Hematopoietic multipotent progenitor cell (in vitro differentiated cells): ENCODE measurements around the gene SHROOM3. TPM values are rescaled to one million over a fixed set of nuclear protein-coding genes. Genes with fewer than 3 reads are reported as not detected.
A peak's percentile ranks its signal among the peaks of the same experiment; 100 is the strongest.
"Not testable (repeated sequence)": the region's sequence is repeated elsewhere in the genome, so short reads cannot be mapped to it uniquely, and the experiment has no call there.

ENCODE experiments used
- DNase-seq, 3 donors: peaks; one replicate each; pipeline ENCODE4 v3.0.0-alpha.2; 2011 to 2015; ENCODE audit warnings: low read depth in 2 of 3, low spot score in 2 of 3
- total RNA-seq: library from RNA; depleted of rRNA; stranded (reverse); fragments of >200 nt; gene quantifications from one replicate; pipeline ENCODE4 v1.2.3, GENCODE V29; 2012

SHROOM3 gene
- total RNA-seq, 1 donor: under 0.01 TPM

DNA sequence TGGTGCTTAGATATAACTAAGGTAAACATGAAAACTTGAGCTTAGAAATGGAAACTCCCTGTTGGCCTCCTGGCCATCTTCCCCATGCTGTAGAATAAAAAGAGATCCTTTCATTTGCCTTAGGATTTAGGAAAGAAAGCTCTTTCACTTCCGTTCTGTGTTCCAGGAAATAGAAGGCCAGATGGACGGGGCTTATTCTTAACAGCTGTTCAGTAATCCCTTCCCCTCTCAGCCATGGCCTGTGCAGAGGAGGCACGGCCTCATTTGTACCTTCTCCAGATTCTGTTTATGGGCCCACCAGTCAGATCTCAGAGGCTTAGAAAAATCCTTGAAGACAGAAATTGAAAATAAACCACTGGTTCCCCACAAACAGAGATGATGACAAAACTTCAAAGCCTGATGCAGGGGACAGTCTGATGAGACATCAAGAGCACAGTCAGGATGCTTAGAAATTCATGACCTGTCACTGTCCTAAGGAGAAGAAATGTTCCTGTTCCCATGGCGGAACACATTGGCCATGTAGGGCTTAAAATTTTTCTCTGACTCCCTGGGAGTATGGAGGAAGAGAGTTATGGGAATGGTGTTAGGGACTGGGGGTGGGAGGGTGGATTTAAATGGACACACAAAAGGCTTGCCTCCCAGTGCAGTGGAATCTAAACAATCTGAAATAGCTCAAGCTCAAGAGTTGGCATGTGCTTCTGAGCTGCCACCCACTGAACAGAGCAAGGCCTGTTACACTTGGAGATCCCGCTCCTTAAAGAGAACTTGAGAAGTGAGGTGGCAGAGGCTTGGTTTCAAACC, 274.1 kb downstream of the SHROOM3 start:
- no peak for DNase-seq

DNA sequence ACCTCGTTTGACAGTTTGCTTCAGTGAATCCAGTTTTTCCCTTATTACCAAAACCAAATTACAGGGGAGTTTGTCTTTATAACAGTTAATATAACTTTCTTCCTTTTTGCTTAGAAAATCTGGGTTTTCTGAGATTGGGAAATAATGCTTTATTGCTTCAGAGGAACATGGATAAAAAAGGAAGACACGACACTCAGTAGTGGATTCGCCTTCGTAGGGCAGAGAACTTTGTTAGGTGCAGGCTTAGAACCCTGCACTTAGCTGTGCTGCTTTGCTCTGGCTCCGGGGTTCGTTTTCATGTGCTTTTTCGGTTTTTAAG, 274.7 kb downstream of the SHROOM3 start:
- DNase-seq: no peak

DNA sequence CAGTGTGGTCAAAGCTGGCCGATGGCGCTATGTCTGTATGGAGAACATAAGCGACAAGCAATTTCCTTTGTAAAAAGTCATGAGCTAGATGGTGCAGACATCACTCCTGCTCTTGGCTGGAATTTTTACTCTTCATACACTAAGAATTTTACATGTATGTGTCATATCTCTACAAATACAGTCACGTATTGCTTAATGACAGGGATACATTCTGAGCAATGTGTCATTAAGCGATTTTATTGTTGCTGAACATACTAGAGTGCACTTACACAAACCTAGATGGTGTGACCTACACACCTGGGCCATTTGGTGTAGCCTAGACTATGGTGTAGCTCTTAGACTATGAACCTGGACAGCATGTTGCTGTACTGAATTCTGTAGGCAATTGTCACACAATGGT, 277.5 kb downstream of the SHROOM3 start:
- no peak for DNase-seq

DNA sequence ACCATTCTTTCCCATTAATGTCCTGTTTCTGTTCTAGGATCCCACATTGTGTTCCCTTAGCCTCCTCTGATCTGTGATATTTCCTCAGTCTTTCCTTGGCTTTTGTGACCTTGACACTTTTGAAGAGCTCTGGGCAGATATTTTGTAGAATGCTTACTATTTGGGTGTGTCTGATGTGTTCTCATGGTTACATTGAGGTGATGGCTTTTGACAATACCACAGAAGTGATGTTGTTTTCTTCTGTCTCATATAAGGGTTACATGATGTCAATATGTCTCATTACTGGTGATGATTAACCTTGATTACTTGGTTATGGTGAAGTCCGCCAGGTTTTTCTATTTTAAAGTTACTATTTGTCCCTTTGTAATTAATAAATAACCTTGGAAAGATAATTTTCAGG, 279.2 kb downstream of the SHROOM3 start:
- DNase-seq: no peak

DNA sequence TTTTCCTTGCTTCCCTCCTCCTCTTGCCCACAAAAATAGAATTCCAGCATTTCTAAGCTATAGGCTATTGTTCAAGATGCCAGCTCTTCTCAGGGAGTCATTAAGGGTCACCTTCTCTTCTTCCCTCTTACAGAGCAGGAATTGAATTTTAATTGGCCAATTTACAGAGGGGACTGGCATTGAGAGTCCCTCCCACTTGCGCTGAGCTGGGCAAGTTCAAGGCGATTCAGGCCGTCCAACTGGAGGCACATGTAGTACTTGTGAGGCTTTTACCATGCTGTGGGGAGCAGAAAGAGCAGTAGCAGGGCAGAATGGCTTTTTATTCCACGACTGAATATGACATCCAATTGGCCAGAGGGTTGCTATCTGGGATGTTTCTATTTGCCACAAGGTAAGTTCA, 281.0 kb downstream of the SHROOM3 start:
- DNase-seq: no peak

DNA sequence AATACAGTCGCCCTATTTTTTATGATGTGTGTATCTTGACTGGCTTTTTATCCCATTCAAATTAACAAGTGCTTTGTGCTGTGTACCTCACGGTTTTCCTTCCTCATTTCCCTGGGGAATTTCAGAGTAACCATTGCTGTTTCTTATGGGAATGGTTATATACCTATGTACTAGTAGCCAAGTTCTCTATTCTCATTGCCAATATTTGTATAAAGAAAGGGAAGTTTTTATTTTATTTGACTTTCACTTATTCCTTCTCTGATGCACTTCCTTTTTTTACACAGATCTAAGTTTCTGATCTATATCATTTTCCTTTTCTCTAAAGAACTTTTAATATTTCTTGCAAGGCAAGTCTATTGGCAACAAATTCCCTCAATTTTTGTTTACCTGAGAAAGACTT, 281.6 kb downstream of the SHROOM3 start:
- peak in 1 of 3 donors; percentile 24 for DNase-seq

DNA sequence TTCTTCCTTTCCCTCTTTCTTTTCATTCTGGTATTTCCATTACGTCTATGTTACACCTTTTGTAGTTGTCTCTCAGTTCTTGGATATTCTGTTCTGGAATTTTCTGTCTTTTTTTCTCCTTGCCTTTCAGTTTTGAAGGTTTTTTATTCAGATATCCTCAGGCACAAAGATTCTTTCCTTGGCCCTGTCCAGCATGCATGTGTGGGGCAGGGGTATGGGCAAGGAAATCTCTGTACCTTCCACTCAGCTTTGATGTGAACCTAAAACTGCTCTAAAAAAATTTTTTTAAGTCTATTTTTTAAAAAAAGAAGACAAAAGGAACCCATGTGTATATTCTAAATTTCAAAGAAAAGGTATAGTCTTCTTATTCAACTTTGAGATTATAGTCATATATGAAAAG, 282.4 kb downstream of the SHROOM3 start:
- no peak for DNase-seq

DNA sequence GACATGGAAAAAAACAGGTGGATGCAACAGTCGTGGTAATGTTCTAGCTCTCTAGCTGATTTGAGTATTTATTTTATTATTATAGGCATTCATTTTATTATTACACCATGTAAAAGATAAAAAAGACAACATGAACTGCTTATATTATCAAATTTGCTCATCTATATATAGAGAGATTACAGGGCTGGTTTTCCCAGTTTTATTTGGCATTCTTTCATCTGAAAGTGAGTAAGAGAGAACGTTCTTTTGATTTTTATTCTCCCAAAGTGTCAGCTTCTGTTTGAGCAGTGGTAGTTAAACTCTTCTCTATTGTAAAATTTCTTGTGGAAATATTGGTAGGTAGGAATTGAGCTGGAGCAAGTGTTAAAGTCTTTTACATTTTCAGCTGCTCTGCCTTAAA, 283.0 kb downstream of the SHROOM3 start:
- DNase-seq: no peak

DNA sequence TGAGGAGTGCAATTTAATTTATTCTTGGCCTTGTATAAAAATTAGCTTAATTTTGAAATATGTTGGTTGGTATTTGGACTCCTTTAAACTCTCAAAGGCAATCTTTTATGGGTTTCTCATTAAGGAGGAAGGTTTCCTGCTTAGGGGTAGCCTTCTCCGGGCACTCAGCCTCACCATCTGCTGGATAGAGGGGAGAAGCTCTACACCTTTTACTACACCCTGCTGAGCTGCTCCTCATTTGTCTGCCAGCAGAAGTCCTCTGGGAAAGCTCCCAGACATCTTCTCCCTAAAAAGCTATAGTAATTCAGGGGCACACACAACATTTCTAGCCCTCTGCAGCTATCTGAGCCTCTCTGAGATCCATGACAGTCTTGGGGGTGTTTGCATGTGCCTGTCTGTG, 283.8 kb downstream of the SHROOM3 start:
- no peak for DNase-seq

DNA sequence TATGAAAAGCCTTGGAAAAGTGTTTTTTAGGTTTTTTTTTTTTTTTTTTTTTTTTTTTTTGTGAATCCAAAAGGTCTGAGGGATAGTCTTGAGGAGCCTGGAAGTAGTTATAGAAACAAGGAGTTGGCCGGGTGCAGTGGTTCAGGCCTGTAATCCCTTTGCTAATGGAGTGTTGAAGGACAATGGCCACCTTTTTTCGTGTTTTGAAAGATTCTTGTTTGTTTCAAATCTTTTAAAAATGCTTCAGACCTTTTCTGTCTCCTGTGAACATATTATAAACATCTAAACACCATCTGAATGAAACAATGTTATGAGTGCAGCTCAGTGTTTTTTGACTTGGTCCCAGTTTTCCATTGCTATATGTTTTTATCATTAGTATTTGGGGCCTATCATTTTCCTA, 285.1 kb downstream of the SHROOM3 start:
- DNase-seq: no peak

DNA sequence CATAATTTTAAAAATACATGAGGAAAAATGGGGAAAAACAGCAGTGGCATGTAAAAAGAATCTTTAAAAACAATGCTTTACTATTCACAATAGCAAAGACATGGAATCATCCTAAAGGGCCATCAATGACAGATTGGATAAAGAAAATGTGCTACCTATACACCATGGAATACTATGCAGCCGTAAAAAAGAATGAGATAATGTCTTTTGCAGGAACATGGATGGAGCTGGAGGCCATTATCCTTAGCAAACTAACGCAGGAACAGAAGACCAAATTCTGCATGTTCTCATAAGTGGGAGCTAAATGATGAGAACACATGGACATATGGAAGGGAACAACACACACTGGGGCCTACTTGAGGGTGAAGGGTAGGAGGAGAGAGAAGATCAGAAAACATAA, 287.1 kb downstream of the SHROOM3 start:
- DNase-seq: not testable (repeated sequence)

DNA sequence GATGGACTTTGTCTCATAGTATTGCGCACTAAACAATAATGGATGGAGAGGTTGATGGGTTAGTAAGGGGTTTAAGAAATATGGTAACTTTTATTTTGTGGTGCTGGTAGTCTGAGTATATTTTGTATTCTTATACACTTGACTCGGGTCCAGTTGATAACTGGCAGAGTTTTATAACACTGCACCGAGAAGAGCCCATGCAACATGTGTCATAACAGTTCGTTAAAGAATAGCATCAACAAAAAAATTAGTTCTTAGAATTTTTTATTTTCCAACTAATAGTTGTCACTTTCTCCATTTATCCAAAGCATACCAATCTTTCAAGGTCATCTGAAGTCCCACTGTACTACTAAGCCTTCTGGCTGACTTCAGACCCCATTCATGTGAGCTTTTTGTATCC, 287.8 kb downstream of the SHROOM3 start:
- DNase-seq: no peak

DNA sequence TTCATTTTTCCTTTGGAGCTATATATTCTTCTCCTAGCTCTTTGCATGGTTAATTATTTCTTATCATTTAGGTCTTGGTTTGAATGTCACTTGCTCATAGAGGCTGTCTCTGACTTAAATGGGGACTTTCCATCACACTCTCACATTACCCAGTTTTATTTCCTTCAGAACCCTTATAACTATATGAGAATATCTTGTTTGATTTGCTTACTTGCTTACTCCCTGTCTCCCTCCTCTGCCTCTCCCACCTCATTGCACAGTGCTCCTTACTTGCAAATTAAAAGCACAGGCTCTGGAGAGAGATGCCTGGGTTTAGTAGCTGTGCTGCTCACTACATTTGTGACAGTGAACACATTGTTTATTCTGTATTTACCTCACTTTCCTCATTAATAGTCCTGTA, 288.3 kb downstream of the SHROOM3 start:
- no peak for DNase-seq

DNA sequence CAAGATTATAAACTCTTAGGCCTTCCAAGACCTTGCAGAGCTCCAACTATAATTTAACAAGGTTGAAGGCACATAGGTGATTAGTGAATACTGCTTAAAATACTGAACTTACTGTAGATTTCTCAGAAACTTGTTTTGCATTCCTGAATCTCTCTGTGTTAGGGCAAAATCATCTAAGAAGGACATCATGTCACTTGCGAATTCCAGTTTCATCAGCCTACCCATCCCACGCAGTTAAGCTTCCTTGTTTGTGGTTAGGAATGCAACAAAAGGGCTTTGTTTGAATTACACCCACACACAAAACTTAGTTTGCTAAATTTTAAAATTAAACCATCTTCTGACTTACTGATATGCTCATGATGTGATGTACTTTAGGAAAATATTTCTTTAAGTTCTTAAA, 288.9 kb downstream of the SHROOM3 start:
- DNase-seq: no peak

DNA sequence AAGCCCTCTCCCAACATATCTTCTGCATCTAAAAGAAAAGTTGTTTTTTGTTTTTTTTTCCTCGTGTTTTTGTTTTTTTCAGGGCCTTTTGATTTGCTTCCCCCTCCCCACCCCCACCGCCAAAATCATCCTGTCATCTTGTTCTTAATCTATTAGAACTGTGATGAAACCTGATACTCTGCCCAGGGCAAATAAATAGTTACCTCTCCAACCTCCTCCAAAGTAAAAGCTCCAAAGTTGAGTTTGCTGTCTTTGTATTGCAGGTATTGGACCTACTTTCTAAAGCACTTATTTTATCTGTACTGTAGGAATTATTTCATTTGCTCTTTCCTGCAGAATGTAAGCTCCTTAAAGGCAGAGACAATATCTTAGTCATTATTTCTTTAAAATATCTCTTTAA, 290.0 kb downstream of the SHROOM3 start:
- no peak for DNase-seq

DNA sequence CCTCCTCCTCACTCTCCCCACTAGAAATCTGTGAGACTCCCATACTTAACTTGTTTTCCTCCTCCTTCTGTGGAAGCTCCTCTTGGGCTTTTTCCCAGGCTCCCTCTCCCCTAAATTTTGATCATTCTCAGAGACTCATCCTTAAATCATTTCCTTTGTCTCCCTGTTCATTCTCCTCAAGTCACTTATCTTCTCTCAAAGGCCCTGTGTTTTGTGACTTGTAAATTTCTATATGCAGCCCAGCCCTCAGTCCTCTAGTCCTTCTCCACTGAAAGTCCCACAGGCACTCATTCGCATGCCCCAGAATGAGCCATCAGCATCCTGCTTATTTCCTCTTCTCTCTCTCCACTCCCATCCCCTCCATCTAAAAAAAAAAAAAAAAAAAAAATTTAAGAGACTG, 291.1 kb downstream of the SHROOM3 start:
- no peak for DNase-seq

DNA sequence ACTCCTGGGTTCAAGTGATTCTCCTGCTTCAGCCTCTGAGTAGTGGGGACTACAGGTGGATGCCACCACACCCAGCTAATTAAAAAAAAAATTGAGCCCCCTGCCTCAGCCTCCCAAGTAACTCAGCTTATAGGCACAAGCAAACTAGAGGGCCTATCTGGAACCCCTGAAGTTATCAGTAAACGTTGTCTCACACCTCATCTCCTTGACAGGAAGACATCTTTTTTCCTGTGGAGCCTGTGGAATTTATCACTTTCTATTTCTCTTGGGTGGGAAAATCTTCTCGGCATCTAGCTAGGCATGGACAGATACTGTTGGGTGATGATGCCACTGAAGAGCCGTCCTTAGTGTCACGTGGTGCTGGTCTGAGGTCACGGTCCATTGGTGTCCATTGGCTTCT, 291.6 kb downstream of the SHROOM3 start:
- DNase-seq: no peak

DNA sequence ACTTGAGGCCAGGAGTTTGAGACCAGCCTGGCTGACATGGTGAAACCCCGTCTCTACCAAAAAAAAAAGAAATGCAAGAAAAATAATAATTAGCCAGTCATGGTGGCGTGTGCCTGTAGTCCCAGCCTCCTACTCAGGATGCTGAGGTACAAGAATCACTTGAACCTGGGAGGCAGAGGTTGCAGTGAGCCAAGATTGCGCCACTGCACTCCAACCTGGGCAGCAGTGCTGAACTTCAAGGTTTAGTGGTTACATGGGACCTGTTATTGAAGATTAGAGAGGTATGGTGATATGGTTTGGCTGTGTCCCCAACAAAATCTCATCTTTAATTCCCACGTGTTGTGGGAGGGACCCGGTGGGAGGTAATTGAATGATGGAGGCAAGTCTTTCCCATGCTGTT, 292.9 kb downstream of the SHROOM3 start:
- DNase-seq: not testable (repeated sequence)

DNA sequence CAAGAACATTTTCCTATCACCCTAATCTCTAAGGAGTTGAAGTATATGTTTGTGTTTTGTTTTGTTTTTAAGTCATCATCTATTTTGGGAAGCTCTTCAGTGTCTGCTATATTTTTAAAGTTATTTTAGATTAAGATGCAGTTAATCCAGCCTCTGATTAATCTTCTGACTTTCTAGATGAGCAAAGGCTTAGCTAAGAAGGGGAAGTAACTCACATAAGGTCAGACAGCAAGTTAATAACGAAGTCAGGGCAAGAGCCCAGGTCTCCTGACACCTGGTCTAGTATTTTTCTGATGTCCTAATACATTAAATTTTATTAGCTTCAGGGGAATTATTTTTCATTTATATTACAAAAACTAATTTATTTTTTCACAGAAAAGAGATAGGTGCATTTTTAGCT, 294.4 kb downstream of the SHROOM3 start:
- DNase-seq: no peak

DNA sequence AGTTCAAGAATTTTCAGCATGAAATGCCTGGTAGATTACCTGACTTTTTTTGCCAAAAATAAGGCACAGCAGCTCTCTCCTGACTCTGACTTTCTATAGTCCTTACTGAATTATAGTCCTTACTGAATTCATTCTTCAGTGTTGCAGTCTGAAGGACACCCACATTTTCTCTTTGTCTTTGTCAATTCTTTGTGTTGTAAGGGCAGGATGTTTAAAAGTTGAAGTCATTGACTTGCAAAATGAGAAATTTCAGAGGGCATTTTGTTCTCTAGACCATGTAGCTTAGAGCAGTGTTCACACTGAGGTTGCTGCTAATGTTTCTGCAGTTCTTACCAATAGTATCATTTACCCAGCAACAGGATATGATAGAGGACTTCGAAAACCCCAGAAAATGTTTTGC, 295.0 kb downstream of the SHROOM3 start:
- DNase-seq: no peak

DNA sequence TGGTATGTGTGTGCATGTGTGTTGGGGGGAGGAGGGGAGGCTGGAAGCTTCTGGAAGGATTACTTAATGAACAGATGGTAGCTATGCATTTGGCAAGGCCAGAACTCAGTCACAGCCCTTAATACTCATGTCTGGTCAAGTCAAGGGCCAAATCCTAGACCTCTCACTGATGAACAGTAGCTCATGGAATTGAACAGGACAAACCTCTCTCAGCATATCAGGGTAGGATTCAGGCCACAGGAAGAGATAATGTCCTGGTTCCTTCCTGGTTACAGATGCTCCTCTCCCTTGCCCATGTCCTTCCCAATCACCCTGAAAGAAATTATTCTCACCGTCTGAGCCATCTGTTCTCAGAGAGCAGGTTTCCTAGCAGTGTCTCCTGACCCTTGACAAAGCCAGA, 297.2 kb downstream of the SHROOM3 start:
- DNase-seq: no peak

DNA sequence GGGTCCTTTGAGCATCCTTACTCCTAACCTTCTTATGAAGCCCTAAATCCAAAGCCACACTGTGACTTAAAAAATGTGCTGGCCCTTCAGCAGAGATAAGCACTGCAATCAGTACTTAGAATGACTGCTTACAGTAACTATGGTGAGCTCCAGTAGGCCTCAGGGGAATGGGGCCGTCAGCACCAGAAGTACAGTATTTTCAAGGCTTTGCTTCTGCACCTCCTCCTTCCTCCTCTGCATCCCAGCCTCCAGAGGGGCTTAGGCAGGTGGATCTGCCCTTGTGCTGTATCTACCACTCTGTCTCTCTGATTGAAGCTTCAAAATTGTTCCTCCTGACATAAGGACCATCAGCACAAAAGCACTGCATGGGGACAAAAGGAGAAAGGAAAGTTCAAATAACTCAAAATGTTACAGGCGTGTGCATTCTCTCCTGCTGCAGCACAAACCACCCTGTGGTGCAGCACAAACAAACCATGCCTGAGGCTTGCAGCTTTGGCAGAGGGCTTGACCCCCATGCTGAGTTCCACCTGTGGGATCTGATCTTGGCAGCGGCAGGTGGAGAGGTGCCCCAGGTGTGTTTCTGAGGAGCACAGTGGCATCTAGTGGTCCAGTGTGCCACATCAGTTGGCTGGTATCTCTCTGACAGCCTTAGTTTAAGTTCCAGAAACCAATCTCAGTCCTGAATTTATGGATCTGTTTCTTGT, 298.2 kb downstream of the SHROOM3 start:
- no peak for DNase-seq

DNA sequence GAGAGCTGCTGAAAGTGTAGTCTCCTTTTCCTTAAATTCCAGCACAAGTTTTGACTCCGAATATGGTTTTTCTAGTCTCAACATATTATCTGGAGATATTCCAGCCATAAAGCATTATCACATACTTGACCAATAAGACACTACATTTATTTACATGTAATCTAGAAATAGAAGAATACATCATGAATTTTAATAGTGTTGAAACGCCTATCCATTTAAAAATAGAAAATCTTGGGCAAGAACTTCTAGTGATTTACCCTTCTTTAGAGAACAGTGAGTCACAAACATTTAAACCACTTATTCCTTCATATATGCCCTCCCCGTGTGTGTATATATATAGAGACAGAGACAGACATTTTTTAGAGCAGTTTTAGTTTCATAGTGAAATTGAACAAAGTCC, 301.4 kb downstream of the SHROOM3 start:
- DNase-seq: no peak
